LNCAP (cell line): ENCODE measurements around the gene APOH.

Experiments
- CTCF ChIP-seq: fragments of 450-650 bp; IDR thresholded peaks from 2 replicates; pipeline ENCODE4 v1.5.1; 2017; ENCODE audit warnings: mild to moderate bottlenecking

Gene APOH

GRCh38 chr17:66203274-66204015 is 25.8 kb downstream of the APOH start:
- TF ChIP-seq CTCF, result no peak

GRCh38 chr17:66200685-66201092 is 28.5 kb downstream of the APOH start:
- peak; percentile 81 for TF ChIP-seq CTCF

GRCh38 chr17:66198242-66198641 is 31.0 kb downstream of the APOH start:
- no peak for TF ChIP-seq CTCF

GRCh38 chr17:66192378-66192687 is 36.9 kb downstream of the APOH start:
- no peak for TF ChIP-seq CTCF

GRCh38 chr17:66191593-66192377 is 37.4 kb downstream of the APOH start, which contains the start of gene CEP112:
CEP112 (minus strand) TSS chr17:66192133.
- TF ChIP-seq CTCF, result no peak

GRCh38 chr17:66190738-66191592 is 38.2 kb downstream of the APOH start:
- TF ChIP-seq CTCF, result no peak

- no peak for TF ChIP-seq CTCF
Observed at GRCh38 chr17:66187718-66188117, 41.5 kb downstream of the APOH start.
